Stimulated activated CD8-positive, alpha-beta memory T cell treated with anti-CD3 and anti-CD28 coated beads, Interleukin-15, amount 100 ng/mL, for 4 hours (primary cell): ENCODE measurements around the gene SPTBN5.

Source experiments
- DNase-seq, 2 donors: peaks; one replicate each; pipeline ENCODE4 v3.0.0-alpha.2; 2020; ENCODE audit warnings: low read depth in 2 of 2

The SPTBN5 gene

DNA sequence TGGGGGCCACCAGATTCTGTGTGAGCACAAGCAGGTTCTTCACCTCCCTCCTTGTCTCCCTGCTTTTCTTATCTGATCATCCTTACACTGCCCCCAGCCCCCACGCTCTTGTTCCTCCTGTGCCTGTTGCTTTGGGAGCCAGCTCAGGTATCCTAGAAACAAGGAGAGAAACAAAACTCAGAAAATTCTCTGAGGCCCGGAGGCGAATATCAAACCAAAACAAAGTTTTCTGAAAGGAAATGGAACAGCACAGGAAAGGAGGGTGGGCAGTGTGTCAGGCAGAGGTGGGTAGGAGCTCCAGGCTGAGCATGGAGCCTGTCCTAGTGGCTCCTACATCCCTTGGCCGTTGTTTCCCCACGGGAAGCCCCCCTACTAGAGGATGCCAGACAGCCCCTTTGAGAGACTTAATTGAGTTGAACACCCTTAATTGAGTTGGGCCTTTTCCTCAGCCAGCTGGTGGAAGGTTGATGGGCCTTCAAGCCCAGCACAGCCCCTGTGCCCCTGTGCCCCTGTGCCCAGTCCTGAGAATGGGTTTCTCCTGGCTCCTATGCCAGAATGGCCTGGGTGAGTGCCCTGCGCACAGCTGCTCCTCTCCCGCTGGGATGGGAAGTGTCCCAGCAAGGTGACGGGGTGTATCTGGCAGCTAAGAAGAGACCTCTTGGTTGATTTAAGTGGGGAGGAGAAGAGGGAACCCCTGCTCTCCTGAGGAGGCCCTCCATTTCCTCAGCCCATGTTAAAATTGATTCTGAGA, 88.8 kb downstream of the SPTBN5 start:
- no peak for DNase-seq

DNA sequence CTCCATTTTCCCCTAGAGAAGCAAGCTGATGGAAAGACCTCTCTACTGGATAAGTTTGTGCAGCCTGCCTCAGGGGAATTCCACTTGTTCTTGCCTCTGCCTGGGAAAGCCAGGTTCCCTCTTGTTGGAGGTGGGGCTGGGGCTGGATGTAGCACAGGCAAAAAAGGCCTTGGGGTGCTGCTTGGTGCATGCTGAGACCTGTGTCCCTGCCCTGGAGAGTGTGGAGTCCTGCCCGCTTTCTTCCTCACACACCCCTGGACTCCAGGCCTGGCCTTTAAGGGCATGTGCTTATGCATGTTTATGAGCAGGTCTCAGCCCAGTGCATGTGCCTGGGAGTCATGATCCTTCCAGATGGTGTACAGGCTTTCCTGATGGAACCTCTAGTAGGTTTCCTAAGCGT, 89.5 kb downstream of the SPTBN5 start:
- no peak for DNase-seq

DNA sequence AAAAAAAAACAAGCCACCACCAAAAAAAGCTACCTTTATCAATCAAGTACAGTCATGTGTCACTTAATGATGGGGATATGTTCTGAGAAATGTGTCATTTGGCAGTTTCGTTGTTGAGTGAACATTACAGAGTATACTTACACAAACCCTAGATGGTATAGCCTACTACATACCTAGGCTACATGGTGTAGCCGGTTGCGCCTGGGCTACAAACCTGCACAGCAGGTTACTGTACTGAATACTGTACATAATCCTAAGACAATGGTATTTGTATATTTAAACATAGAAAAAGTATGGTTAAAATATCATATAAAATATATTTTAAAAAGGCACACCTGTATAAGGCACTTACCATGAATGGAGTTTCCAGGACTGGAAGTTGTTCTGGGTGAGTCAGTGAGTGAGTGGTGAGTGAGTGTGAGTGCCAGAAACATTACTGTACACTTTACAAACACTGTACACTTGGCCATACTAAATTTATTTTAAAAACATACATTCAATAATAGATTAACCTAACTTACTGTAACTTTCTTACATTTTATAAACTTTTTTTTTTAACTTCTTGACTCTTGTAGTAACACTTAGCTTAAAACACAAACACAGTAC, 91.9 kb downstream of the SPTBN5 start:
- no peak for DNase-seq

DNA sequence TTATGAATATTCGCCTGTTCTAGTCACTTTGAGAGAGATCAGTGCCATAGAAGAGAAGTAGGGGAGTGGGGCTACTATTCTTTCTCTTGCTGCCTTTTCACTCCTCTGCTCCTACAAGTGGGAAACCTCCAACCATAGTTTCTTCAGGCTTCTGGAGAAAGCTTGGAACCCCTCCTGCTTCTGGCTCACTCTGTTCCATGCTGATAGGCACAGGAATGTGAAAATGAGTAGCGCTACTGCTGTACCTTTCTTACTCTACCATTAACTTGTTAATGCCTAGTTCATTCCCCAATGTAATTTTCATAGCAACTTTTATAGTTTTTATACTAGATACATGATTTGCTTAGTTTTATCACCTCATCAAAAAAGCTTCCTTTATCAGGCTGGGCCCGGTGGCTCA, 92.7 kb downstream of the SPTBN5 start:
- DNase-seq = no peak

DNA sequence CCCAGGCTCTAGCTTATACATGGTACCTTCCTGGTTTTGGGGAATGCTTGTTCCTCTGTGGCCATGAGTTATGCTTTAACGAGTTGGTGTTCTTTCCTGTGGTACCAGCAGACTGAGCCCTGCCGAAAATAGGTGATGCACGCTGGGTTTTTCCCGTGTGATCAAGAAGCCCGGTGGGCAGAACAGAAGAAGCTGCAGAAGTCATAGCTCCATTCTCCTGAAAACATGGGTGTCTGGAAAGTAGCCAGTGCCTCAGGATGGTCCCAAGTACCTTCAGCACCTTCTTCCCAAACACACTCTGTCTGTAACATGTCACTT, 94.4 kb downstream of the SPTBN5 start:
- no peak for DNase-seq

DNA sequence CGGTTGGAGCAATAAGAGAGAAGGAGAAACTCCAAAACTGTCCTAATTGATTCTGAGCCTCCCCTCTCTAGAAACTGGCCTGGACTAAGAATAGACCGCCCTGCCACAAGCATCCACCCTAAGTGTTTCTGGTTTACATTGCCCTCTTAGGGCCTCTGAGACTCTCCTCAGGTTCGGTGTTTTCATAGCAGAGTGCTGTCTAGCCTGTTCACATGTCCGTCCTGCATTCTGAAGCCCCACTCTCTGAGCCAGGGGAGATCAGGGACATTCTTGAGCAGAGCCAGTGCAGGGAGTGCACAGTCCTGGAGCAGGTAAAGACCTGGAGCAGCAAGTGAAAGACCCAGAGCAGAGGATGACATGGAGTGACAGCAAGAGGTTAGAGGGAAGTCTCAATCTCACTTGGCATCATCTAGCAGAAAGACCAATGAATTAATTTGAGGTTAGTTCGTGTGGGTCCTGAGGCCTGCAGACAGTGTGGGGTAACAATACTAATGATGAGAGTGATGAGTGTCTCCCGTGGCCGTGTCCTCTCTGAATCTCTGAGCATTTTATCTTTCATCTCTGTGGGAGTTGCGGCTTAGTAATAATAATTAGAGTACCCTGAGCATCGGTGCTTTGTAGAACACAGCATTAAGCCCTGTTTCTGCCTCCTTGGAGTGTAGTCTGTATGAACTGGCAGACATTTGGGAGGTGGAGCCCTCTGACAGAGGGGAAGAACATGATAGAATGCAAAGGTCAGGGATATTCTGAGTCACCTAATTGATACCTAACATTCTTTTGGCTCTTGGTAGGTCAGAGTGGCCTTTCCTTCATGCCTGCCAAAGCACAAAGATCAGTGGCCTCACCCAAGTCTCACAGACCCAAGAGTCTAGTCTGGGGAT, 95.0 kb downstream of the SPTBN5 start:
- no peak for DNase-seq
